GM12875 (cell line): ENCODE measurements around the gene CNPPD1.

Source experiments
- H3K4me3 ChIP-seq: one replicate; pipeline ENCODE4 v1.5.1; 2011; ENCODE audit warnings: low read depth, low read length, control low read depth
- CTCF ChIP-seq: IDR thresholded peaks from 2 replicates; pipeline ENCODE4 v1.5.1; 2011; ENCODE audit warnings: low read depth, mild to moderate bottlenecking, control low read depth, inconsistent platforms, low read length, moderate library complexity, borderline replicate concordance; ENCODE audit not compliant: insufficient read depth

The CNPPD1 gene

GRCh38 chr2:219129589-219129988 is 47.1 kb downstream of the CNPPD1 start:
- no peak for TF ChIP-seq CTCF

GRCh38 chr2:219128396-219128795 is 48.3 kb downstream of the CNPPD1 start:
- no peak for TF ChIP-seq CTCF
- no peak overlapping the region for H3K4me3 ChIP-seq

More at GRCh38 chr2:219129589-219129988, 47.1 kb downstream of the CNPPD1 start:
- H3K4me3 ChIP-seq, result no peak overlapping the region

GRCh38 chr2:219127037-219127635 is 49.6 kb downstream of the CNPPD1 start:
- TF ChIP-seq CTCF, result no peak
- no peak overlapping the region for H3K4me3 ChIP-seq

- no peak overlapping the region for H3K4me3 ChIP-seq
- TF ChIP-seq CTCF, result no peak
Measured at GRCh38 chr2:219126555-219126954, 50.2 kb downstream of the CNPPD1 start.

GRCh38 chr2:219125886-219126270 is 50.8 kb downstream of the CNPPD1 start:
- no peak for TF ChIP-seq CTCF
- H3K4me3 ChIP-seq, result no peak overlapping the region

GRCh38 chr2:219125225-219125885 is 51.4 kb downstream of the CNPPD1 start:
- no peak overlapping the region for H3K4me3 ChIP-seq
- TF ChIP-seq CTCF, result no peak
